ENCODE measurements around the gene MCM10. TPM values are rescaled to one million over a fixed set of nuclear protein-coding genes. Genes with fewer than 3 reads are reported as not detected.

The MCM10 gene
- total RNA-seq, 1 experiment from 2014 or later, result 14.3 TPM

DNA sequence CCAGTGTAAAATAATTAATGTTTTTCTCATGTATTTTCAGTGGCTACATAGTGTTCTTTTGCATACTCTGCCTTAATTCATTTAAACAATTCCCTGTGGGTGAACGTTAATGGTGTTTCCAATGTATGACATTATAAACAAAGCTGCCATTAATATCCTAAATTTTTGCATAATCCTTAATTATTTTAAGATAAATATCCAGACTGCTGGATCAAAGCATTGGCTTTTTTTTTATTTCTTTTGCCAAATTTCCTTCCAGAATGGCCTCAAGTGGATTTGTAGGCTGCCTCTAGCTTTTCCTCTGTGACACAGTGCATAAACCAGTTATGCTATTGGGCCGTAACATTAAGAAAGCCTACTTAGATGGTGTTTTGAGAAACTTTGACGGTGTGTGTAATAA, 29.5 kb downstream of the MCM10 start:
- Histone ChIP-seq H3K9me2 (replicated peaks; ENCODE audit: low read length) (no peaks in the 10 kb centered on the region), H3K36me3 (ENCODE audit: low read depth, low read length) (no peaks in the 10 kb centered on the region; the same call in 1 of the 2 replicates), H4K20me1 (ENCODE audit: low read length) (no peaks in the 10 kb centered on the region), H3K9ac (ENCODE audit: low read length) (no peak overlapping the region), H3F3A (ENCODE audit: low read length, unreplicated experiment) (no peaks in the 10 kb centered on the region), H3K27me3 (ENCODE audit: low read length) (no peaks in the 10 kb centered on the region), H3K4me2 (ENCODE audit: low read length) (no peak overlapping the region), H3K4me1 (ENCODE audit: insufficient read depth, low read length) (no peaks in the 10 kb centered on the region), H3K27ac (ENCODE audit: low read length) (no peak overlapping the region), H3K79me2 (ENCODE audit: low read length) (no peaks in the 10 kb centered on the region), H3K9me3 (ENCODE audit: low read length) (no peaks in the 10 kb centered on the region), H3K4me3 (ENCODE audit: low read length) (no peak overlapping the region), H2AFZ (ENCODE audit: low read length) (no peak overlapping the region)
- no peak for ATAC-seq
- ChIA-PET POLR2A (ENCODE audit: unreplicated experiment) (interaction anchor here (0.6 kb wide), 1 partner anchor 109 kb away, joined by 3 read pairs; the partner anchor contains the start of gene PHYH), CTCF (no interaction called here)
- BruUV-seq (replicated peaks), result no TSS peak
- DNase-seq, result no peak
- intact Hi-C loops (cut with micrococcal nuclease), result no loop called here
- no peak for TF ChIP-seq EZH2 (IDR thresholded peaks at IDR 0.05; ENCODE audit: low read length, unreplicated experiment)
- no peak for TF ChIP-seq EZH2phosphoT487 (IDR thresholded peaks at IDR 0.05; ENCODE audit: borderline replicate concordance, low read length)
- TF ChIP-seq, protein P1, sequence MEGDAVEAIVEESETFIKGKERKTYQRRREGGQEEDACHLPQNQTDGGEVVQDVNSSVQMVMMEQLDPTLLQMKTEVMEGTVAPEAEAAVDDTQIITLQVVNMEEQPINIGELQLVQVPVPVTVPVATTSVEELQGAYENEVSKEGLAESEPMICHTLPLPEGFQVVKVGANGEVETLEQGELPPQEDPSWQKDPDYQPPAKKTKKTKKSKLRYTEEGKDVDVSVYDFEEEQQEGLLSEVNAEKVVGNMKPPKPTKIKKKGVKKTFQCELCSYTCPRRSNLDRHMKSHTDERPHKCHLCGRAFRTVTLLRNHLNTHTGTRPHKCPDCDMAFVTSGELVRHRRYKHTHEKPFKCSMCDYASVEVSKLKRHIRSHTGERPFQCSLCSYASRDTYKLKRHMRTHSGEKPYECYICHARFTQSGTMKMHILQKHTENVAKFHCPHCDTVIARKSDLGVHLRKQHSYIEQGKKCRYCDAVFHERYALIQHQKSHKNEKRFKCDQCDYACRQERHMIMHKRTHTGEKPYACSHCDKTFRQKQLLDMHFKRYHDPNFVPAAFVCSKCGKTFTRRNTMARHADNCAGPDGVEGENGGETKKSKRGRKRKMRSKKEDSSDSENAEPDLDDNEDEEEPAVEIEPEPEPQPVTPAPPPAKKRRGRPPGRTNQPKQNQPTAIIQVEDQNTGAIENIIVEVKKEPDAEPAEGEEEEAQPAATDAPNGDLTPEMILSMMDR (conservative IDR thresholded peaks at IDR 0.05; ENCODE audit: low read depth, low read length), result no peak

DNA sequence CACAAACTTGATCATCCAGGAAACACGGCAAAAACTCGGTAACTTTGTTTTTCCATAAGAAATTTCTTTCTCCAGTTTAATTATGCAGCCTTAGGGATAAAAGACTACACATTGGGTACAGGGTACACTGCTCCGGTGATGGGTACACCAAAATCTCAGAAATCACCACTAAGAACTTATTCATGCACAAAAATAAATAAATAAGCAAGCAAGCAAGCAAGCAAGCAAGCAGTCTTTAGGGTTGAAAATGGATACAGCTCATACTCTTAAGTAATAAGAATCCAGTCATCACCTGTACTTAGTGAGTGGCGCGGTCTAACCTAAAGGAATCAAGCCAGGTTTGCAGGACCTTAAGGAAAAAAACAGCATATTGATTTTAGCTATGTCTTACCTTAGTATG, 30.0 kb downstream of the MCM10 start:
- no peak for ATAC-seq
- no peaks in the 10 kb centered on the region for H4K20me1 ChIP-seq (ENCODE audit: low read length)
- no peaks in the 10 kb centered on the region for H3K9me2 ChIP-seq (replicated peaks; ENCODE audit: low read length)
- H3K36me3 ChIP-seq (ENCODE audit: low read depth, low read length), result no peaks in the 10 kb centered on the region; the same call in 1 of the 2 replicates
- no peaks in the 10 kb centered on the region for H3K27me3 ChIP-seq (ENCODE audit: low read length)
- no peak overlapping the region for H2AFZ ChIP-seq (ENCODE audit: low read length)
- no peak for DNase-seq
- no peaks in the 10 kb centered on the region for H3K9me3 ChIP-seq (ENCODE audit: low read length)
- CTCF ChIA-PET, result no interaction called here
- H3K4me2 ChIP-seq (ENCODE audit: low read length), result no peak overlapping the region
- POLR2A ChIA-PET (ENCODE audit: unreplicated experiment), result no interaction called here
- no peak overlapping the region for H3K27ac ChIP-seq (ENCODE audit: low read length)
- TF ChIP-seq, protein P1 (conservative IDR thresholded peaks at IDR 0.05; ENCODE audit: low read depth, low read length), result no peak
- no peak for TF ChIP-seq EZH2phosphoT487 (IDR thresholded peaks at IDR 0.05; ENCODE audit: borderline replicate concordance, low read length)
- TF ChIP-seq EZH2 (IDR thresholded peaks at IDR 0.05; ENCODE audit: low read length, unreplicated experiment), result no peak
- H3K79me2 ChIP-seq (ENCODE audit: low read length), result no peaks in the 10 kb centered on the region
- no TSS peak for BruUV-seq (replicated peaks)
- H3K4me1 ChIP-seq (ENCODE audit: insufficient read depth, low read length), result no peaks in the 10 kb centered on the region
- no peak overlapping the region for H3K4me3 ChIP-seq (ENCODE audit: low read length)
- no peaks in the 10 kb centered on the region for H3F3A ChIP-seq (ENCODE audit: low read length, unreplicated experiment)
- no peak overlapping the region for H3K9ac ChIP-seq (ENCODE audit: low read length)
- intact Hi-C loops (cut with micrococcal nuclease), result no loop called here

DNA sequence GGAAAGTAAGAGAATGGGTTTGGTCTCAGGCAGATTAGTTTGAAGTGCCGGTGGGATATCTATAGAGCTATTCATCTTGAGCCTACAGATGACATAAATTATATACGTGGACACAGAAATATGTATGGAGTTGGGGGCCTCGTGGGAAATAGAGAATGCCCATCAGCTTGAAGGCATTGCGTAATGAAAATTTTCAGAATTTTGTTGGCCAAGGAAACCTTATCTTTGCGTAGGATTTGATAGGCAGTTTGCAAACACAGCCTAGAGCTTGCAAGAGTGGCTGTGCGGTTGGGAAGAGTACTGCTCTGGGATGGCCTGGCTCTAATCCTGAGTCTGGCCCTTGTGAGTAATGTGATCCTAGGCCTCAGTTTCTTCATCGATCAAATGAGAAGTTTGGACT, 32.3 kb downstream of the MCM10 start:
- intact Hi-C loops (cut with micrococcal nuclease), result no loop called here
- Histone ChIP-seq H3K9me3 (ENCODE audit: low read length) (no peaks in the 10 kb centered on the region), H3K79me2 (ENCODE audit: low read length) (no peaks in the 10 kb centered on the region), H3K36me3 (ENCODE audit: low read depth, low read length) (no peaks in the 10 kb centered on the region; the same call in 1 of the 2 replicates), H3K9me2 (replicated peaks; ENCODE audit: low read length) (no peaks in the 10 kb centered on the region), H3K4me3 (ENCODE audit: low read length) (no peak overlapping the region), H3F3A (ENCODE audit: low read length, unreplicated experiment) (no peaks in the 10 kb centered on the region), H3K4me1 (ENCODE audit: insufficient read depth, low read length) (no peaks in the 10 kb centered on the region), H4K20me1 (ENCODE audit: low read length) (no peaks in the 10 kb centered on the region), H3K4me2 (ENCODE audit: low read length) (no peak overlapping the region), H3K9ac (ENCODE audit: low read length) (no peak overlapping the region), H2AFZ (ENCODE audit: low read length) (no peak overlapping the region), H3K27ac (ENCODE audit: low read length) (no peak overlapping the region), H3K27me3 (ENCODE audit: low read length) (no peaks in the 10 kb centered on the region)
- DNase-seq (no peak), ATAC-seq (no peak)
- POLR2A ChIA-PET (ENCODE audit: unreplicated experiment), result no interaction called here
- CTCF ChIA-PET, result no interaction called here
- no TSS peak for BruUV-seq (replicated peaks)
- TF ChIP-seq EZH2phosphoT487 (IDR thresholded peaks at IDR 0.05; ENCODE audit: borderline replicate concordance, low read length) (no peak), EZH2 (IDR thresholded peaks at IDR 0.05; ENCODE audit: low read length, unreplicated experiment) (no peak)
- TF ChIP-seq, protein P1 (conservative IDR thresholded peaks at IDR 0.05; ENCODE audit: low read depth, low read length), result no peak

Data from PC-3 (cell line).